ENCODE results near the gene RASSF1. TPM values are rescaled to one million over a fixed set of nuclear protein-coding genes. Genes with fewer than 3 reads are reported as not detected.

RASSF1 gene
- total RNA-seq, 1 donor = 45.7 TPM

DNA sequence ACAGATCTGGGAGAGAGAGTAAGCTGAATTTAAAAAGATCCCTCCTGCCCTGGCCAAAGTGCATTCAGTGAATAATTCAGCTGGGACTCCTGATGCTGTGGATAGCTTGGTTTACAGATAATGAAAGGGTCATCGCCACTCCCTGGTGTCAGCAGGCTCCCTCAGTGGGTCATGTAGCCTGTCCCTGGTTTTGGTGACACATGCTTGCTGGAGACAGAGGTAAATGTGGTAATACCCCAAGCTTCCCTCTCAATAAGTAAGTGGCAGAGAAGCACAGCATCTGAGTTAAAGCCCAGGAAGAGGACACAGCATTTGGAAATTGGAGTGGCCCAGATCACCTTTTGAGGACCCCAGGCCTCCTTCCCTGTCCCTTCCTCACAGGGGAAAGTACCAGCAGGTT, 16.8 kb upstream of the RASSF1 start:
- DNase-seq (ENCODE audit: low read depth) = no peak
- H3K4me3 ChIP-seq (ENCODE audit: low read depth, low read length) = peak overlapping the region; percentile 96
- TF ChIP-seq, protein P1, sequence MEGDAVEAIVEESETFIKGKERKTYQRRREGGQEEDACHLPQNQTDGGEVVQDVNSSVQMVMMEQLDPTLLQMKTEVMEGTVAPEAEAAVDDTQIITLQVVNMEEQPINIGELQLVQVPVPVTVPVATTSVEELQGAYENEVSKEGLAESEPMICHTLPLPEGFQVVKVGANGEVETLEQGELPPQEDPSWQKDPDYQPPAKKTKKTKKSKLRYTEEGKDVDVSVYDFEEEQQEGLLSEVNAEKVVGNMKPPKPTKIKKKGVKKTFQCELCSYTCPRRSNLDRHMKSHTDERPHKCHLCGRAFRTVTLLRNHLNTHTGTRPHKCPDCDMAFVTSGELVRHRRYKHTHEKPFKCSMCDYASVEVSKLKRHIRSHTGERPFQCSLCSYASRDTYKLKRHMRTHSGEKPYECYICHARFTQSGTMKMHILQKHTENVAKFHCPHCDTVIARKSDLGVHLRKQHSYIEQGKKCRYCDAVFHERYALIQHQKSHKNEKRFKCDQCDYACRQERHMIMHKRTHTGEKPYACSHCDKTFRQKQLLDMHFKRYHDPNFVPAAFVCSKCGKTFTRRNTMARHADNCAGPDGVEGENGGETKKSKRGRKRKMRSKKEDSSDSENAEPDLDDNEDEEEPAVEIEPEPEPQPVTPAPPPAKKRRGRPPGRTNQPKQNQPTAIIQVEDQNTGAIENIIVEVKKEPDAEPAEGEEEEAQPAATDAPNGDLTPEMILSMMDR (IDR thresholded peaks at IDR 0.05; ENCODE audit: insufficient read depth, low read length) = no peak

DNA sequence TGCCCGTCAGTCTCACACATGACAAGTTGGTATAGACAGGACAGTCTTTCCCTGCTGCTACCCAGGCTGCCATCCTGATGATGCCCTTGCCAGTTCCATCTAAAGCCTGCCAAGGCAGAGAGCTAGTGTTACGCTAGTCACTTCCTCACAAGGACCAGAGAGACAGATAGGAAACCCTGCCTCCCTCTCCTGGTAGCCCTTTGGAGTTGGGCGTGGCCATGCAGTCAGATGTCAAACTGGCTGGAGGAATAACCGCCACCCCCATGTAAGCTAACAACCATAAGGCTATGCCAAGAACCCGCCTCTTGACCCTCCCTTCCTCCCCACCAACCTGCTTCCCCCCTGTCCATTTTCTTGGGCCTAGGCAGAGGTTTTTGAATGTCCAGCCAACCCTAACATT, 15.9 kb upstream of the RASSF1 start:
- TF ChIP-seq, protein P1 (IDR thresholded peaks at IDR 0.05; ENCODE audit: insufficient read depth, low read length) = peak; percentile 13
- peak; percentile 40 for DNase-seq (ENCODE audit: low read depth)
- H3K4me3 ChIP-seq (ENCODE audit: low read depth, low read length) = peak overlapping the region; percentile 96

DNA sequence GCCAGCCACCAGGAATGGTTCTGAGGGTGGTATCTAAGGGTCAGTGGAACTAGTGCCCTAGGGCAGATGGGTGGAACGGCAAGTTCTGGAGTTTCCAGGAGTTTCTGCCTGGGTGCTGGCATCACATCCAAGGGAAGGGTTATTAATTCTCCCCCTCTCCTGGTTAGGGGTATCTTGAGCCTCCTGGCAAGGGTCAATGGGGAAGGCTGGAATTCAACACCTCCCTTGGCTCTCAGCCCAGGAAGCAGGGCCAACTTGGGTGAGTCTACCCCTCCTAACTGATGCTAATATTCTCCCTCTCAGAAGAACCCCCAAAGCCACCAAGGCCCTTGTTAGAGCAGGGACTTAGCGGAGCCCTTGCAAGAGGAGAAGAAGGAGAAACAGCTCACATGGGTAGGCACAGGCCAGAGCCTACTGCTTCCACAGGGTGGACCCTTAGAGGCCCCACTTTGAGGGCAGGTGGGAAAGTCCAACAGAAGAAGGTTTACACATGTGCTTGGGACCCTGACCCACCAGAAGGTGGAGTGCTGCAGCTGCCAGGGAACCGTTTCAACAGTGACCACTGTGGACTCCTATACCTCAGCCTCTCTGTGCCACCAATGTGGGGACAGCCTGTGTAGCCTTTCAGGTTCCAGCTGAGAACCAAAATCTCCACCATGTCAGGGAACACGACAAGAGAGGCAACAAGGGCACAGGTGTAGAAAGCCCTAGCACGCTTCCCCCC, 15.4 kb upstream of the RASSF1 start:
- peak overlapping the region; percentile 96 for H3K4me3 ChIP-seq (ENCODE audit: low read depth, low read length)
- DNase-seq (ENCODE audit: low read depth) = no peak
- TF ChIP-seq, protein P1 (IDR thresholded peaks at IDR 0.05; ENCODE audit: insufficient read depth, low read length) = no peak

DNA sequence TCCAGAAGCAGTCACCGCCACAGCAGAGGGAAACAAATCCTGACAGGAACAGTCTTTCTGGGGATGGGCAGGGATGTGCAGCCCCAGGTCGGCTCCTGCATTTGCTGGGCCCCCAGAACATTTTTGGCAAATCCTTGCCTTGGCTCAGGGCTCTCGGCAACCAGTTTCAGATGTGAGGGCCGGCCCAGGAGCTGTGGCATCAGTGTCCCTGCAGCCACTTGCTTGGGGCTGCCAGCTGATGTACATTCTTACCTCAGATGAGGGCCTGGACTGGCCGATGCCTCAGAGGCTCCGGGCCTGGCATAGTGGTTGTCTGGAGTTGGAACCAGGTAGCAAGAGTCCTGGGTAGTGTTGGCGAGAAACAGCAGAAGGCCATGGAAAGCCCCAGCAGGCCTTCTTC, 14.2 kb upstream of the RASSF1 start:
- no peak for DNase-seq (ENCODE audit: low read depth)
- no peak overlapping the region for H3K4me3 ChIP-seq (ENCODE audit: low read depth, low read length)
- TF ChIP-seq, protein P1 (IDR thresholded peaks at IDR 0.05; ENCODE audit: insufficient read depth, low read length) = no peak

DNA sequence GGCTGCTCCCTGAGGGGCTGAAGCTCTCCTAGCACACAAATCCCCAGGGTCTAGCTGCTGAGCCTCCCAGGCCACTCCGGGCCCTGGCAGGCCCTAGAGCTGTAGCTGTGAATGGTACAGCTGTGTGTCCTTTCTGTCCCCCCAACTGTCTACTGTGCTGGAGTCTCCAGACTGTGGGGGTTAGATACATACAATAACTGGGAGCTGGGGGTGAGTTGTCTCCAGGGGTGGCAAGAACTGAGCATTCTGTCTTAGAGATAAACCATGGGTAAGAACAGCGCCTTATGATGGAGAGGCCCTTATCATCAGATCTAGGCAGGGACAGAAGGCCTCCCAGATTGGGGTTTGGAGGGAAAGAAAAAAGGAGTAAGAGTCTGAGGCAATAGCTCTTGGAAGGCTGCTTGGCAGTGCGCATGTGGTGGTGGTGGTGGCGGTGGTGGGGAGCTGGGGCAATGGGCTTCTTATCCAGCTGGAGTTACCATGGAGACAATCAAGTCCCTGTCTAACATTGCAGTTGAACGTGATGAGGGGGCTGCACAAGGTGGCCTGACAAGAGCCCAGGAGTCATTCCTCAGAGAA, 13.6 kb upstream of the RASSF1 start:
- TF ChIP-seq, protein P1 (IDR thresholded peaks at IDR 0.05; ENCODE audit: insufficient read depth, low read length) = no peak
- DNase-seq (ENCODE audit: low read depth) = no peak

DNA sequence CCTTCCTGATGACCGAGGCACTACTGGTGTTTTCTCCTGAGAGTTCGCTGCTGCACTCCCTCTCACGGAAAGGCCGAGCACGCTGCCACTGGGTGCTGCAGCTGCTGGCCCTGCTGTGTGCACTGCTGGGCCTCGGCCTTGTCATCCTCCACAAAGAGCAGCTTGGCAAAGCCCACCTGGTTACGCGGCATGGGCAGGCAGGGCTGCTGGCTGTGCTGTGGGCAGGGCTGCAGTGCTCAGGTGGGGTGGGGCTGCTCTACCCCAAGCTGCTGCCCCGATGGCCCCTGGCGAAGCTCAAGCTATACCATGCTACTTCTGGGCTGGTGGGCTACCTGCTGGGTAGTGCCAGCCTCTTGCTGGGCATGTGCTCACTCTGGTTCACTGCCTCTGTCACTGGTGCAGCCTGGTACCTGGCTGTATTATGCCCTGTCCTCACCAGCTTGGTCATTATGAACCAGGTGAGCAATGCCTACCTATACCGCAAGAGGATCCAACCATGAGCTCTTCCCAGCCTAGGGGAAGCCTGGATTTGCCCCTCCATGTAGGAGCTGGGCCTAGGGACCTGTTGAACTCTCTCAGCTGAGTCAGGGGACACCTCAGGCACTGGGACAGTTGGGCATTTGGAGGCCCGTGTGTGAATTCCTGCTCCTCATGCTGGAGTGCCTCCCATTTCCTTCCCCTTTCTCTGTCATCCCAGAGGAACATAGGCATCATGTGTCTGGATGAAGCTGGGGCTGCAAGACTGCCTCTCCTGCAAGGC, 12.8 kb upstream of the RASSF1 start:
- no peak for DNase-seq (ENCODE audit: low read depth)
- no peak overlapping the region for H3K4me3 ChIP-seq (ENCODE audit: low read depth, low read length)
- TF ChIP-seq, protein P1 (IDR thresholded peaks at IDR 0.05; ENCODE audit: insufficient read depth, low read length) = no peak

More for the DNA sequence above, 13.6 kb upstream of the RASSF1 start:
- no peak overlapping the region for H3K4me3 ChIP-seq (ENCODE audit: low read depth, low read length)

Data from fibroblast of the aortic adventitia (primary cell).